Parathyroid adenoma (tissue), 2 donors: ENCODE measurements around the gene LSR.
A peak's percentile ranks its signal among the peaks of the same experiment; 100 is the strongest.

Experiments used
- H2AFZ ChIP-seq: fragments of 300-600 bp; sonication (generic); one replicate; pipeline ENCODE4 v1.7.0; 2017; ENCODE audit warnings: antibody characterized with exemption, mild to moderate bottlenecking
- H3K27ac ChIP-seq: fragments of 300-600 bp; sonication (generic); one replicate; pipeline ENCODE4 v1.7.0; 2017
- H3K27me3 ChIP-seq: fragments of 300-600 bp; sonication (generic); one replicate; pipeline ENCODE4 v1.7.0; 2017; ENCODE audit warnings: low read length; ENCODE audit not compliant: control insufficient read depth, insufficient read depth
- H3K36me3 ChIP-seq: fragments of 300-600 bp; sonication (generic); one replicate; pipeline ENCODE4 v1.7.0; 2017; ENCODE audit warnings: low read length; ENCODE audit not compliant: control insufficient read depth, insufficient read depth
- H3K4me1 ChIP-seq: fragments of 300-600 bp; sonication (generic); one replicate; pipeline ENCODE4 v1.7.0; 2017; ENCODE audit warnings: control low read depth
- H3K4me2 ChIP-seq: fragments of 300-600 bp; sonication (generic); one replicate; pipeline ENCODE4 v1.7.0; 2017; ENCODE audit warnings: low read length
- H3K4me3 ChIP-seq: fragments of 300-600 bp; sonication (generic); one replicate; pipeline ENCODE4 v1.7.0; 2017; ENCODE audit warnings: low read depth, low read length
- H3K79me2 ChIP-seq: fragments of 300-600 bp; sonication (generic); one replicate; pipeline ENCODE4 v1.7.0; 2017; ENCODE audit warnings: control low read depth
- H3K9ac ChIP-seq: fragments of 300-600 bp; sonication (generic); one replicate; pipeline ENCODE4 v1.7.0; 2017; ENCODE audit warnings: mild to moderate bottlenecking
- H3K9me3 ChIP-seq: fragments of 300-600 bp; sonication (generic); one replicate; pipeline ENCODE4 v1.7.0; 2017; ENCODE audit warnings: low read length; ENCODE audit not compliant: control insufficient read depth
- TF ChIP-seq, protein P1 (sequence below): fragments of 300-600 bp; sonication (generic); IDR thresholded peaks from one replicate; pipeline ENCODE4 v1.7.0; 2017; ENCODE audit warnings: antibody characterized with exemption, mild to moderate bottlenecking
- donor health status: primary hyperparathyroidism.

The LSR gene

GRCh38 chr19:35253316-35254286, 4.8 kb downstream of the LSR start:
- no peaks in the 10 kb centered on the region for H3K9me3 ChIP-seq
- H3K36me3 ChIP-seq: no peaks in the 10 kb centered on the region
- H3K4me2 ChIP-seq: no peak overlapping the region
- H3K79me2 ChIP-seq: peaks cover 5% of the 10 kb centered on the region
- TF ChIP-seq, protein P1, sequence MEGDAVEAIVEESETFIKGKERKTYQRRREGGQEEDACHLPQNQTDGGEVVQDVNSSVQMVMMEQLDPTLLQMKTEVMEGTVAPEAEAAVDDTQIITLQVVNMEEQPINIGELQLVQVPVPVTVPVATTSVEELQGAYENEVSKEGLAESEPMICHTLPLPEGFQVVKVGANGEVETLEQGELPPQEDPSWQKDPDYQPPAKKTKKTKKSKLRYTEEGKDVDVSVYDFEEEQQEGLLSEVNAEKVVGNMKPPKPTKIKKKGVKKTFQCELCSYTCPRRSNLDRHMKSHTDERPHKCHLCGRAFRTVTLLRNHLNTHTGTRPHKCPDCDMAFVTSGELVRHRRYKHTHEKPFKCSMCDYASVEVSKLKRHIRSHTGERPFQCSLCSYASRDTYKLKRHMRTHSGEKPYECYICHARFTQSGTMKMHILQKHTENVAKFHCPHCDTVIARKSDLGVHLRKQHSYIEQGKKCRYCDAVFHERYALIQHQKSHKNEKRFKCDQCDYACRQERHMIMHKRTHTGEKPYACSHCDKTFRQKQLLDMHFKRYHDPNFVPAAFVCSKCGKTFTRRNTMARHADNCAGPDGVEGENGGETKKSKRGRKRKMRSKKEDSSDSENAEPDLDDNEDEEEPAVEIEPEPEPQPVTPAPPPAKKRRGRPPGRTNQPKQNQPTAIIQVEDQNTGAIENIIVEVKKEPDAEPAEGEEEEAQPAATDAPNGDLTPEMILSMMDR: no peak
- H3K27me3 ChIP-seq: no peaks in the 10 kb centered on the region
- no peak overlapping the region for H2AFZ ChIP-seq
- H3K27ac ChIP-seq: no peak overlapping the region
- H3K4me3 ChIP-seq: no peak overlapping the region
- no peaks in the 10 kb centered on the region for H3K4me1 ChIP-seq
- H3K9ac ChIP-seq: no peak overlapping the region

DNA sequence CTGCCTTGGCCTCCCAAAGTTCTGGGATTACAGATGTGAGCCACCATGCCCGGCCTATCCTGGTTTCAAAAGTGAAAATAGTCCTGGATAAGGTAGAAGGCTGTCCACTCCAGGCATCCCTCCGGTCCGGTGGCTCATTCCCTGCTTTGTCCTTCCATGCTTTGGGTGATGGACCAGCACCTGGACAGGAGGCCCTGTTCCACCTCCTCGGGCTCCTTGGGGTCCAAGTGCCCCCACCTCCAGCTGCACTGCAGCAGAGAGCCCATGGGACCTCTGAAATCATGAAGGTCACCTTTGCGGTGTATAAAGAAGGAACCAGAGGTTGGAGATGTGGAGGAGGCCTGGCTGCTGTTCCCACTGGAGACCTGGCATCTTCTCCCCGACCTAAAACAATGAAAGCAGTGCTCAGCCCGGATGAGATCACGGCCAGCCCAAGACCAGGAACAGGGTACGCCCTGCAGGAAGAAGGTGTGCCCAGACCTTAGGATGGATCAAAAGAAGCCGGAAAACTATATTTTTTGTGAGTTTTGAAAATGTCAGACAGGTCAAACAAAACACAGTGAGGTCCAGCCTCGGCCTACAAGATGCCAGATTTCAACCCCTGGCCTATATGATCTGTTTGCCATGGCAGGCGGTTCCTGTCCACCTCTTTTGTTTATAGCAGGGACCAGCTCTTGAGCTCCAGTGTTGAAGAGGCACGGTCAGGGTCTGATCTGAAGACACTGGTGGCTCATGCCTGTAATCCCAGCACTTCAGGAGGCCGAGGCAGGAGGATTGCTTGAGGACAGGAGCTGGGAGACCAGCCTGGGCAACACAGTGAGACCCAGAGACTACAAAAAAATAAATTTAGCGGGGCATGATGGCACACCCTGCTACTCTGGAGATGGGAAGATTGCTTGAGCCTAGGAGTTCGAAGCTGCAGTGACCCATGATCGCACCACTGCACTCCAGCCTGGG, 5.8 kb downstream of the LSR start:
- no peaks in the 10 kb centered on the region for H3K4me1 ChIP-seq
- no peak overlapping the region for H3K27ac ChIP-seq
- TF ChIP-seq, protein P1: no peak

GRCh38 chr19:35256566-35256965, 7.8 kb downstream of the LSR start:
- Histone ChIP-seq H3K27ac (no peak overlapping the region), H3K4me2 (no peak overlapping the region), H3K9ac (no peak overlapping the region), H3K27me3 (no peaks in the 10 kb centered on the region), H3K4me1 (no peaks in the 10 kb centered on the region), H3K9me3 (no peaks in the 10 kb centered on the region), H3K79me2 (peaks cover 2% of the 10 kb centered on the region), H2AFZ (no peak overlapping the region), H3K4me3 (no peak overlapping the region), H3K36me3 (no peaks in the 10 kb centered on the region)
- TF ChIP-seq, protein P1: no peak

More for the DNA sequence above, 5.8 kb downstream of the LSR start:
- Histone ChIP-seq H3K9me3 (no peaks in the 10 kb centered on the region), H3K4me2 (peak overlapping the region; percentile 13), H3K79me2 (peaks cover 2% of the 10 kb centered on the region), H3K27me3 (no peaks in the 10 kb centered on the region), H3K9ac (no peak overlapping the region), H3K4me3 (no peak overlapping the region), H2AFZ (no peak overlapping the region), H3K36me3 (no peaks in the 10 kb centered on the region)

- H3K36me3 ChIP-seq: no peaks in the 10 kb centered on the region
- TF ChIP-seq, protein P1: no peak
- H3K79me2 ChIP-seq: peaks cover 2% of the 10 kb centered on the region
- no peak overlapping the region for H3K4me3 ChIP-seq
- H3K9me3 ChIP-seq: no peaks in the 10 kb centered on the region
- H3K4me2 ChIP-seq: no peak overlapping the region
- no peaks in the 10 kb centered on the region for H3K27me3 ChIP-seq
- no peak overlapping the region for H3K9ac ChIP-seq
- no peak overlapping the region for H3K27ac ChIP-seq
- no peaks in the 10 kb centered on the region for H3K4me1 ChIP-seq
- H2AFZ ChIP-seq: no peak overlapping the region
Measured at GRCh38 chr19:35257113-35257461, 8.3 kb downstream of the LSR start.
